Measurements from ENCODE around the gene WWTR1. TPM values are rescaled to one million over a fixed set of nuclear protein-coding genes. Genes with fewer than 3 reads are reported as not detected.

WWTR1 gene
- total RNA-seq (2021; fragmentation: NEBNext Ultra II Directional; extraction: Animal tissue kit (Norgen Biotek cat#: 25700)): 10 to 100 TPM; 41.5 to 49.7 (median 45.5) TPM
- long read RNA-seq, transcript WWTR1-201 (7 exons, 2,103 nt): major isoform, 9 of 36 reads
- long read RNA-seq, partial matches to known transcripts: 2 of 36 reads
- long read RNA-seq, other reads (novel, unspliced or antisense): 25 of 36 reads

DNA sequence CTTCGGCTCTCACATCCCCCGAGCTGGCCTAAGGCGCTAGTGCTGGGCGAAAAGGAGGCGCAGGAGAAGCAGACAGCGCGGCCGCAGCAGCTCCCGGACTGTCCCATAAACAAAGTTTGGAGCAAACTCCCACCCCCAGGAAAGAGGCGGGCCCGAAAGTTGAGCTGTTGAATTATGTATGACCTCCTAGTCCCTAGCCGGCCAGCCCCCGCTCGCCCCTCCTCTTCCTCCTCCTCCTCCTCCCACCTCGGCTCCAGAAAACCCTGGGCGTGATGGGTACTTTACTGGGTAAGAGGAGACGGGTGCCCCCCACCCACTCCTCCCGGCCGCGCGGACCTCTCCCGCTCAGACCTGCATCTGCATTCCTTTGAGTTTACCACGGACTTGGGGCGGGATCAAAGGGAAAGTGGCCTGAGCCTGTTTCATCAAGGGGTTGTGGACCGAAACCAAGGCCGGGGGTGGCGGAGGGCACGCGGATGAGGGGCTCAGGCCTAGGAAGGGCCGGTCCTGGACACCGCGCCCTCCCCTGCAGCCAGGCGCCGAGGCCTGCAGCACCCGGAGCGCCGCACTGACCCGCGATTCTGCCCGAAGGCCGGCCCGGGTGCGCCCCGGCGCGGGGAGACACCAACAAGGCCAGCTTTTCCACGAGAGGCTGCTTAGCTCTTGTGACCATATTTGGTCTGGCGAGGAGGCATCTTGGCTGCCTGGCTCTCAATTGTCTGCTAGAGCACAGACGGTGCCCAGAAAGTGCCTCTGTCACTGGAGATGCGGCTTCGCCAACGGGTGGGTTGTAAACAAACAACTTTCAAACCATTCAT, at the start of gene WWTR1:
WWTR1 (minus strand) TSS at position 100 of the 818 bp plus-strand sequence. CDS start 719 bp downstream, outside the sequence.
- Mint-ChIP-seq H3K36me3 (ENCODE audit: low read depth) (peaks cover 29% of the 10 kb centered on the region), H3K4me1 (ENCODE audit: low read depth) (peaks cover 66% of the 10 kb centered on the region)
- TF ChIP-seq, protein P1, sequence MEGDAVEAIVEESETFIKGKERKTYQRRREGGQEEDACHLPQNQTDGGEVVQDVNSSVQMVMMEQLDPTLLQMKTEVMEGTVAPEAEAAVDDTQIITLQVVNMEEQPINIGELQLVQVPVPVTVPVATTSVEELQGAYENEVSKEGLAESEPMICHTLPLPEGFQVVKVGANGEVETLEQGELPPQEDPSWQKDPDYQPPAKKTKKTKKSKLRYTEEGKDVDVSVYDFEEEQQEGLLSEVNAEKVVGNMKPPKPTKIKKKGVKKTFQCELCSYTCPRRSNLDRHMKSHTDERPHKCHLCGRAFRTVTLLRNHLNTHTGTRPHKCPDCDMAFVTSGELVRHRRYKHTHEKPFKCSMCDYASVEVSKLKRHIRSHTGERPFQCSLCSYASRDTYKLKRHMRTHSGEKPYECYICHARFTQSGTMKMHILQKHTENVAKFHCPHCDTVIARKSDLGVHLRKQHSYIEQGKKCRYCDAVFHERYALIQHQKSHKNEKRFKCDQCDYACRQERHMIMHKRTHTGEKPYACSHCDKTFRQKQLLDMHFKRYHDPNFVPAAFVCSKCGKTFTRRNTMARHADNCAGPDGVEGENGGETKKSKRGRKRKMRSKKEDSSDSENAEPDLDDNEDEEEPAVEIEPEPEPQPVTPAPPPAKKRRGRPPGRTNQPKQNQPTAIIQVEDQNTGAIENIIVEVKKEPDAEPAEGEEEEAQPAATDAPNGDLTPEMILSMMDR (IDR thresholded peaks at IDR 0.05): peak; percentile 60

DNA sequence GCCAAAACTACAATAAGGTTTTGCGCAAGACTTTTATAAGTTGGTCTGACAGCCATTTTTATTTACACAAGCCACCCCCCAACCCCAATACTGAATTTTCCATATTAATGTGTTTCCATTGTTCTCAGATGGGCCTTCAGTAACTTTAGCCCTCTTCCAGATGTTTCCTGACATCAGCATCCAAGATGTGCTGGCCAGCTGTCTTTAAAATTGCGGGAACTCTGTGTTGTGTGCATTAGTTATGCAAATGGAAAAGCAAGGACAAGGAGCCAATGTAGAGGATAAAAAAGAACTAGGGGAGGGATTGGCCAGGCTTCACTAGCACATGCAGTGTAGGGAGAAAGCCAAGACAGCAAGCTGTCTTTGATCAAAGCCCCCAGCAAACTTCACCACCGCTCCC, 49.1 kb upstream of the WWTR1 start:
- no peak for DNase-seq
- TF ChIP-seq, protein P1 (IDR thresholded peaks at IDR 0.05): no peak
- Mint-ChIP-seq H3K36me3 (ENCODE audit: low read depth) (no peaks in the 10 kb centered on the region), H3K4me1 (ENCODE audit: low read depth) (peaks cover 28% of the 10 kb centered on the region), H3K4me3 (no peak overlapping the region), H3K27me3 (ENCODE audit: insufficient read depth) (no peaks in the 10 kb centered on the region; the same call in 1 of the 2 replicates), H3K27ac (no peak overlapping the region), H3K9me3 (no peaks in the 10 kb centered on the region)

More for the DNA sequence above, at the start of gene WWTR1:
- peak; percentile 95 for DNase-seq
- H3K27ac Mint-ChIP-seq: peak within 1 kb of the TSS; percentile 90
- H3K4me3 Mint-ChIP-seq: peak within 1 kb of the TSS; percentile 96
- no peaks in the 10 kb centered on the region for H3K9me3 Mint-ChIP-seq
- H3K27me3 Mint-ChIP-seq (ENCODE audit: insufficient read depth): no peaks in the 10 kb centered on the region; the same call in 1 of the 2 replicates

DNA sequence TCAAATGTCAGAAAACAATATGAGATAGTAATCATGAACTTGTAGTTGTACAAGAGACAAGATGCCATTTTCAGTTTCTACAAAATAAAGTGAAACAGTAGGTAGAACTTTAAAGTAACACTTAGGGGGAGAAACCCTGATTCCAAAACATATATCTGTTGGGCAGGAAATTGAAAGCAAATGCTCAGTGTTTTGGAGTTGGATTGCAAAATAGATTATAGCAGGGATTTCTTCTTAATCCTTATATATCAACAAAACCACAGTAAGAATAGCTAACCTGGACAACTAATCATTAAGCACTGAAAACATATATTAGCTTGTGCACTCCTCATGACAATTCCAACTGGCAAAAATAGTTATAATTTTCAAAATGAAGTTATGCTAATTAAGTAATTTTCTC, 47.6 kb upstream of the WWTR1 start:
- Mint-ChIP-seq H3K4me3 (no peak overlapping the region), H3K9me3 (no peaks in the 10 kb centered on the region), H3K4me1 (ENCODE audit: low read depth) (peaks cover 38% of the 10 kb centered on the region), H3K27ac (no peak overlapping the region), H3K36me3 (ENCODE audit: low read depth) (no peaks in the 10 kb centered on the region), H3K27me3 (ENCODE audit: insufficient read depth) (no peaks in the 10 kb centered on the region; the same call in 1 of the 2 replicates)
- TF ChIP-seq, protein P1 (IDR thresholded peaks at IDR 0.05): no peak
- DNase-seq: no peak

DNA sequence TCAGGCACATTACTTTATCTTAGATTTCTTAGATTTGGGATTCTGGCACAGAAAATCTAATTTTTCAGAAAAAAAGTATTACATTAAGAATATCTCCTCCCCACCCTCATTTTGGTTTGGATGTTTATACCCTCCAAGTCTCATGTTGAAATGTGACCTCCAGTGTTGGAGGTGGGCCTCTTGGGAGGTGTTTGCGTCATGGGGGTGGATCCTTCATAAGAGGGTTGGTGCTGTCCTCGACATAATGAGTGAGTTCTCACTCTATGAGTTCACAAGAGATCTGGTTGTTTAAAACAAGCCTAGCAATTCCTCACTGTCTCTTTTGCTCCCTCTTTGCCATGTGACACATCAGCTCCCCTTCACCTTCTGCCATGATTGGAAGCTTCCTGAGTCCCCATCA, 45.6 kb upstream of the WWTR1 start:
- TF ChIP-seq, protein P1 (IDR thresholded peaks at IDR 0.05): no peak
- peaks cover 38% of the 10 kb centered on the region for H3K4me1 Mint-ChIP-seq (ENCODE audit: low read depth)
- peaks cover 14% of the 10 kb centered on the region for H3K9me3 Mint-ChIP-seq
- H3K36me3 Mint-ChIP-seq (ENCODE audit: low read depth): peaks cover 6% of the 10 kb centered on the region; the same call in 1 of the 2 replicates
- H3K27me3 Mint-ChIP-seq (ENCODE audit: insufficient read depth): no peaks in the 10 kb centered on the region; the same call in 1 of the 2 replicates
- H3K4me3 Mint-ChIP-seq: peak overlapping the region; percentile 40; the same call in 1 of the 2 replicates
- H3K27ac Mint-ChIP-seq: peak overlapping the region; percentile 95
- no peak for DNase-seq

DNA sequence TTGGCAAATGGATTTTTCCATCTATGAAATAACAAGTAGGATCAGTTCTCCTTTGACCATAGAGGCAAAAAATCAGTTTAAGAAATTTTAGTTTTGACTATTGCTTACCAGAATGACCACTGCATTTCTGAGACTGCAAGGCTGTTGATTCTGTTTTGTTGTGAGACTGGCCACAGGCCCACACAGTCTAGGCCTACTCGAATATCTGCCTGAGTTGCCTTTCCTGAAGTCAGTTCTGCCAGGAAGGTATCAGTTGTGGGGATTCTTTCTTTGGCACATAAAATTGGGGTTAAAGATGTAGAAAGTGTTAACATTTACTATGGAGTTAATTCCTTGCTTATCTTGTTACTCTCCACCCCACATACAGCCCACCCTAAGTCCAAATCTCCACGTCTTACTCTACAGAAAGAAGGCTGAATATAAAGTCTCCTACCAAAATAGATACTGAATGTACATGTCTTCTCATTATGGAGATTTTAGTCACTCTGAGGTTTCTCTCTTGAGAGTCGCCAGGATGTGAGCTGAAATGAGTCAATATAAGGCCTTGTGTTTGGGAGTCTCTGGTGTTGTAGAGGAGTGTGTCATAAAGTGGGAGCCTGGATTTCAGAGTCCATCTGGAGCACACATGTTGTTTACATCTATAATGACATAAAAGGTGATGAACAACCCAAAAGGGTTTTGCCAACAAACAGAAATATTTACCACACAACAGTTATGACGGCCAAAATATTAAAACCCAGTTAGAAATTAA, 45.0 kb upstream of the WWTR1 start:
- H3K36me3 Mint-ChIP-seq (ENCODE audit: low read depth): peaks cover 12% of the 10 kb centered on the region; the same call in 1 of the 2 replicates
- H3K9me3 Mint-ChIP-seq: peaks cover 20% of the 10 kb centered on the region
- H3K27ac Mint-ChIP-seq: peak overlapping the region; percentile 95
- peak overlapping the region; percentile 40 for H3K4me3 Mint-ChIP-seq
- H3K4me1 Mint-ChIP-seq (ENCODE audit: low read depth): peaks cover 38% of the 10 kb centered on the region
- H3K27me3 Mint-ChIP-seq (ENCODE audit: insufficient read depth): no peaks in the 10 kb centered on the region
- TF ChIP-seq, protein P1 (IDR thresholded peaks at IDR 0.05): no peak
- DNase-seq: peak; percentile 84
